22Rv1 (cell line): Measurements from ENCODE around the gene CACNA1C.

Experiments
- H3K27ac ChIP-seq: fragments of 450-650 bp; 2 replicates; pipeline ENCODE4 v1.5.1; 2017
- ZFX ChIP-seq: fragments of 450-650 bp; IDR thresholded peaks from 2 replicates; pipeline ENCODE4 v1.6.1; 2017; ENCODE audit warnings: antibody characterized with exemption, borderline replicate concordance
- TF ChIP-seq, protein P1 (sequence below): fragments of 450-650 bp; IDR thresholded peaks from 2 replicates; pipeline ENCODE4 v1.5.1; 2017; ENCODE audit warnings: mild to moderate bottlenecking

CACNA1C gene

GRCh38 chr12:2151391-2151790, 98.6 kb downstream of the CACNA1C start:
- H3K27ac ChIP-seq, result no peak overlapping the region
- TF ChIP-seq, protein P1, sequence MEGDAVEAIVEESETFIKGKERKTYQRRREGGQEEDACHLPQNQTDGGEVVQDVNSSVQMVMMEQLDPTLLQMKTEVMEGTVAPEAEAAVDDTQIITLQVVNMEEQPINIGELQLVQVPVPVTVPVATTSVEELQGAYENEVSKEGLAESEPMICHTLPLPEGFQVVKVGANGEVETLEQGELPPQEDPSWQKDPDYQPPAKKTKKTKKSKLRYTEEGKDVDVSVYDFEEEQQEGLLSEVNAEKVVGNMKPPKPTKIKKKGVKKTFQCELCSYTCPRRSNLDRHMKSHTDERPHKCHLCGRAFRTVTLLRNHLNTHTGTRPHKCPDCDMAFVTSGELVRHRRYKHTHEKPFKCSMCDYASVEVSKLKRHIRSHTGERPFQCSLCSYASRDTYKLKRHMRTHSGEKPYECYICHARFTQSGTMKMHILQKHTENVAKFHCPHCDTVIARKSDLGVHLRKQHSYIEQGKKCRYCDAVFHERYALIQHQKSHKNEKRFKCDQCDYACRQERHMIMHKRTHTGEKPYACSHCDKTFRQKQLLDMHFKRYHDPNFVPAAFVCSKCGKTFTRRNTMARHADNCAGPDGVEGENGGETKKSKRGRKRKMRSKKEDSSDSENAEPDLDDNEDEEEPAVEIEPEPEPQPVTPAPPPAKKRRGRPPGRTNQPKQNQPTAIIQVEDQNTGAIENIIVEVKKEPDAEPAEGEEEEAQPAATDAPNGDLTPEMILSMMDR, result no peak
- TF ChIP-seq ZFX, result no peak

GRCh38 chr12:2152134-2152533, 99.3 kb downstream of the CACNA1C start:
- no peak overlapping the region for H3K27ac ChIP-seq
- TF ChIP-seq, protein P1, result no peak
- no peak for TF ChIP-seq ZFX

DNA sequence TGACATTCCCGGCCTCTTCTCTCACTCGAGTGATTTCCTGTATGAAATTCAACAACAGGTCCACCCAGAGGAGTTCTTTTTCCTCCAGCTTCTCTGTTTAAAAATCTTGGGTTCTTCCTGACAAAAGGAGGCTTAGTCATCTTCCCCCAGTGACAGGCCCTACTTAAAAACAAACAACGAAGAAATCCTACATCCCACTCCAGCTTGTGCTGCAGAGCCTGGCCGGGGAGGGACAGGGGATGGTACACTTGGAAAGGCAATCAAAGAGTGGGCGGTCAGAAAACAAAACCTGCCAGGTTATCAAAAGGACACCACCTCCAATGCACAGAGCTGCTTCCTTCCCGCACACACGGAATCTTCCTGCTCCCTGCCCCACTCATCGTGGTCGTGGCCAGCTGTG, 101.3 kb downstream of the CACNA1C start:
- no peak overlapping the region for H3K27ac ChIP-seq
- TF ChIP-seq, protein P1, result no peak
- no peak for TF ChIP-seq ZFX

DNA sequence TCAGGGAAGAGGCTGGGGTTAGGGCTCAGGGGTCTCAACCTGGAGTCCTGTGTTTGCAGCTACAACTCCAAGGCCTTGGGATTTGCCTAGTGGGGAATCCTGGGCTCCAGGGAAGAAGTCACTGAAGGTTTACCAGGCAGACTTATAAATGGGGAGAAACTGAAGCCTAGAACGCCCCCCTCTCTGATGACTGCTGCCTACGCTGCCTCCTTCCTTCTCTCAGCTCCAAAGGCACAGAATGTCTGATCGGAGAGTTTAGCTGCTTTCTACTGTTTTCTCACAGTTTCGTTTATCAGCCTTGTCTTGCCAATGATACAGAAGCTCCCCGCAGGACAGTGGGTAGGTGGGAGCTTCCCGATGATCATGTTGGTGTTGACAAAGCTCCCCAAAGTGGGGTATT, 101.7 kb downstream of the CACNA1C start:
- TF ChIP-seq, protein P1, result no peak
- TF ChIP-seq ZFX, result no peak
- H3K27ac ChIP-seq, result no peak overlapping the region

DNA sequence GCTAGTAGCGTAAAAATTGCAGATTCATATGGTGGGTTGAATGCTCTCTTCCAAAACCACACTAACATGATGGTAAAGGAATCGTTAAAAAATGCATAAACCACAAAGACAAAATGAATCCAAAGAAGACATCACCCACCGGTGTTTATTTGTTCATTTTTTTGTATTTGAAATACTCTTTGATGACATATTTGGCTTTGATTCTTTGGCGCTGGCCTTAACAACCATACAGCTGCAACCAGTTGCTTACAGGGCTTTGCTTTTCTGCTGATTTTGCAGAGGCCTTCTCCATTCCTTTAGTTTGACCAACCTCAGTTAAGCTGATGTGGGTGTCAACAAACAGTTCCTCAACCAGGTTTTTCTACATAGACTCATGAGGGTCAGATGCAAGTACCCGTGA, 103.5 kb downstream of the CACNA1C start:
- TF ChIP-seq ZFX, result no peak
- TF ChIP-seq, protein P1, result no peak
- no peak overlapping the region for H3K27ac ChIP-seq

GRCh38 chr12:2160043-2160442, 107.3 kb downstream of the CACNA1C start:
- TF ChIP-seq ZFX, result no peak
- TF ChIP-seq, protein P1, result no peak
- H3K27ac ChIP-seq, result no peak overlapping the region

DNA sequence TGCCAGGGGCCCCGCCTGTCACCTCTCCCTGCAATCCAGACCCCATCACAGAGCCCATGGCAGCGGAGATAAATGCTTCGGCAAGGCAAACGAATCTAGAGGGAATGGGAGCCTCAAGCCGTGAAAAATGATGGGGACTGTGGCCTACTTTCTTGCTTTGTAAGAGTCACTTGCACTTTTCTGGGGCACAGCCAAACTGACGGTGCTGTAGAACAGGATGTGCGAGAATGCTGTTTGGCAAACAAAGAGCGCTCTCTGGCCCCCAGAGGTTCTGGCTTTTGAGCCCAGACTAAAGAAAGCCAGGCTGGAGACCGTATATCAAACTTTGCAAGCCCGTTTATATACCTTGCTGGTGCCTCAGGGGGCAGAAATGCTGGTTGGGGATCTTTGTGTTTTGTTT, 108.7 kb downstream of the CACNA1C start:
- no peak overlapping the region for H3K27ac ChIP-seq
- TF ChIP-seq ZFX, result no peak
- TF ChIP-seq, protein P1, result no peak
